Activated T-cell treated with anti-CD3 and anti-CD28 coated beads for 4 hours (primary cell): ENCODE results near the gene MPZL2.

ENCODE experiments used
- DNase-seq: peaks from one replicate; pipeline ENCODE4 v3.0.0-alpha.2; 2020

MPZL2 gene

DNA sequence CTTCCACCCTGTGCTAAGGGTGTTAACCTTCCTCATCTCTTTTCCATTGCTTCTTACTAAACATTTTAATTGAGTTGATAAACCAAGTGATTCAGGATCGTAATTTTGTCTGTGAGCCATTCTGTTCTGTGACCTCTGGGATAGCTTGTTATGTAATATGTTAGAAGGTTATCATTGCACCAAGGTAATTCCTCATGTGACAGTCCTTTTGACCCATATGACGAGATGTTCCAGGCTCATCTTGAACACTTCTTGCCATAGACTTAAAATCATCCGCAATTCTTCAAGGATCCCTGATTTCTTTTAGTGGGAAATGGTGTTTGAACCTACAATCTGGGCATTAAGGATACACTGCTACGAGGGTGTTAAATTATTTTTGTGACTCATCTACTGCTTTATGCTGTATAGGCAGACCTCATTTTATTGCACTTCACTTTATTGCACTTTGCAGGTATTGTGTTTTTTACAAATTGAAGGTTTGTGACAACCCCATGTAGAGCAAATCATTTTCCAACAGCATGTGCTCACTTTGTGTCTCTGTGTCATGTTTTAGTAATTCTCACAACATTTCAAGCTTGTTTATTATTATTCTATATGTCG lies 19.0 kb upstream of the MPZL2 start:
- DNase-seq: no peak

DNA sequence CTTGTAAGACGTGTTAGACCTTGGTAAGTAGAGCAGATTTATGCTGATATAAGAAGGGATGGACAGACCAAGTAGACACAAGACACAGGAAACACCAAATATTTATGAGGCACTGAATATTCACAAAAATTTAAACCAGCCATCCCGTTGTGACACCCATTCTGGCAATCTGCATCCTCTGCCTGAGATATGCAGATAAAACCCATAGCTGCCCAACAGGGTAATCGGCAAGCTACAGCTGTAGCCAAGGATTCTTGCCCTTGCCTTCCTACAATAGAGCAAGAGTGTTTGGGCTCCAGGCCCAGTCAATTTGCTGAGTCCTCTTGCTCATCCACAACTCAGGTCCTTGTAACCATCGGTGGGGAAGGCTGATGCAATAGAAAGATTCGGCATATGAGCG lies 18.5 kb upstream of the MPZL2 start:
- no peak for DNase-seq

DNA sequence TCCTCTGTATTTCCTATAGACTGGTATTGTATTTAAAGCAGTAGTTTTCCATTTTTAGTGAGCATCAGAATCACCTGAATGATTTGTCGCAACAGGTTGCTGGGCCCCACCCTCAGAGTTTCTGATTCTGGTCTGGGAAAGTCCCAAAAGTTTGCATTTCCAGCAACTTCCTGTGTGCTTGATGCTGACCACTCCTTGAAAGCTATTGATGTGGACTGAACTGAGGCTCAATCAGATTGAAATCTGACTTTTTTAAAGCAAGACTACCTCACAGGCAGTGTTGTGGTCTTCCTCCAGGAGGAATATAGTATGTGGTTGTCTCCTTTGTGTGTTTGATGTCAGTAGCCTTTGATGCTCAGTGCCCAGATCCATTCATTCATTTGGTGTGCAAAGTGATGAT lies 17.2 kb upstream of the MPZL2 start:
- no peak for DNase-seq

DNA sequence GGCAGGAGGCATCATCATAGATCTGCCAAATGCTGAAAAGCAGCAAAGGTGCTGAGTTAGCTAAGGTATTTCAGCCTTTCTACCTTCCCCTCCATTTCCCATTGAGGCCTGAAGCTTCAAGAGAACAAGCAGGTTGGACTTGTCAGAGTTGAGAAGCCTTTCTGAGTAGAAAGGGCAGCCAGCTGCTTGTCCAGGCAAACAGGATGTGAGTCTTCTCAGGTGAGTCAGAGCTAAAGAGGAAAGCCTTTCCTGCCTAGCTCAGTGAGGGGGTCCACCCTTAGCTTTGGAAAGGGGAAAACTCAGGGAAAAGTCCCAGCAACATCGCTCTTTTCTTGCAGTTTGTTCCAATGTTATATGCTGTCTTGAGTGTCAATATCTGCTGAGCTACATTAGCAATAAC lies 13.2 kb upstream of the MPZL2 start:
- no peak for DNase-seq

DNA sequence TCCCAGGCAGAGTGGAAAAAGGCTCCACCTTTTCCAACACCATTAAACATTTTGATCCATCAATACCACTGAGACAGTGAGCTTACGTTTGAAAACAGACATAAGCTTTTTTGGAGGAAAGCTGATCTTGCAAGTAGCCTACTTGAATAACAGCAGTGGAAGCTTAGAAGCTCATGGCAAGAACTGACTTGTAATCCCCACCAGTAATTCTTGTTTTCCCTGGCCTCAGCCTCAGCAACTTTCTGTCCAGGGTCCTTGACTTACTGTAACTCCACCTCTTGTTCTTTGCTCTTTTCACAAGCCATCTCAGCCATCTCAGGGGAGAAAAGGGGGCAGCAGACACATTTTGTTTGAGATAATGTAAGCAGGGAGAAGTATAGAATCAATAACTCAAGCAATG lies 12.3 kb upstream of the MPZL2 start:
- DNase-seq: no peak

DNA sequence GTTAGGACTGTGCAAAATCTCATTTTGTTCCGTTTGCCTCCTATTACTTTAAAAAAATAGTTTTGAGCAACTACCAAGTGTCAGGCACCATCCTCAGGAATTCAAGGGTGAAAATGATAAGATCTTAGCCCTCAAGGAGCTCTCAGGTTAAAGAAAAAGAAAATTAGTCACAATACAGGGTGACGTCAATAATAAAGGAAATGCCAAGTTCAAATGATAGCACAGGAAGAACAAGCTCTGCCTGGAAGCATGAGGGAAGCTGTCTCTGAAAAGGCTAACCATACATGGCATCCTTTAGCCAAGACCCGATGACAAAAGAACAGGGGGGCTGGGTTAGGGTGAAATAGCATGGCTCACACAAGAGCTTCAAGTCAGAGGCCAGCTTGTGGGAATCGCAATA lies 11.1 kb upstream of the MPZL2 start:
- no peak for DNase-seq

DNA sequence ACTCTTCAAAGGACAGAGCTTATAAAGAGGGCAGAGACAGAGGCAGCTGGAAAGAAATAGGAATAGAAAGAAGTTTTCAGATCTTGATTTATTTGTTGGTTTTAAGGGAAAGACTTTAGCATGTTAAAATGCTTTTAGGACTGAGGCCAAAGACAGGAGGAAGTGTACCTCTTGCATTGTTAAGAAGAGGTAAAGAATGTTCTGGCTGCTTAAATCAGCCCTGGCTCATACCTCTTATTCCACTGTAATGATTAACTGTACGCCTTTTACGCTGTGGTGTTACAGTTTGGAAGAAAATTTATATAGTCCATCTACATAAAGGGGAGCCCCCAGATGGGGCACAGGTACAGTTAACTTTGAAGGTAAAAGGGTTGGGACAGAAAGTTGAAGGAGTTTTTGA lies 10.1 kb upstream of the MPZL2 start:
- no peak for DNase-seq

DNA sequence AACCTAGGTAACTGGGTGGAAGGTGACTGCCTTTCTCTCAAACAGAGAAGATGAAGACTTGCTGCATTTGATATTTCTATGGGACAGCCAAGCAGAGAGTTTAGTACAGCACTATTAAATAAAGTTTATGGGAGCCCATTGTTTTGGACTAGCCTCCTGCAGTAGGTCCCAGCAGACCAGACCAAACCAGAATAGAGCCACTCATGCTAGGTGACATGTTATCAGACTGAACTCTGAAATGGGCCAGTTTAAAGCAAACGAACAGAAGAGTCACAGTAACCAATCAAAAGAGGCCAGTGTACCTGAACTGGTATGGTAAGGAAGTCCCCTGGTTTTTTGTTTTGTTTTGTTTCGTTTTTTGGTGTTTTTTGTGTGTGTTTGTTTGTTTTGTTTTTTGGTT lies 7.9 kb upstream of the MPZL2 start:
- no peak for DNase-seq

DNA sequence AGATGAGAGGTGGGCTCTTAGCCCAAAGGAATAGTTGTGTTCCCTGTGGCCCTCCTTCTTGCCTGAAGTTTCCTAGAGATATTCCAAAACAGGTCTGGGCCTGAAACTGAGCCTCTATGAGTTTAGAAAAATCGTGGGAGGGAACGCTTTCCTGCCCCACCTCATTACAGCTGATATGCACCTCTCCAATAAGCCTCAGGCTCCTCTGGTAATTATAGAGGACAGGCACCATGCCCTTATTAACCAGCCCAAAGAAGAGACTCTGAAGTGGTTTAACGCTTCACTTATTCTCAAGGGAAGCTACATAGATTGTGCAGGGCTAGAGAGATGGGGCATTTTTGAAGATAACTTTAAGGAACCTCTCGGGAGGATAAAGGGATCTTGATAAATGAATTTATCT lies 3.4 kb upstream of the MPZL2 start:
- no peak for DNase-seq

DNA sequence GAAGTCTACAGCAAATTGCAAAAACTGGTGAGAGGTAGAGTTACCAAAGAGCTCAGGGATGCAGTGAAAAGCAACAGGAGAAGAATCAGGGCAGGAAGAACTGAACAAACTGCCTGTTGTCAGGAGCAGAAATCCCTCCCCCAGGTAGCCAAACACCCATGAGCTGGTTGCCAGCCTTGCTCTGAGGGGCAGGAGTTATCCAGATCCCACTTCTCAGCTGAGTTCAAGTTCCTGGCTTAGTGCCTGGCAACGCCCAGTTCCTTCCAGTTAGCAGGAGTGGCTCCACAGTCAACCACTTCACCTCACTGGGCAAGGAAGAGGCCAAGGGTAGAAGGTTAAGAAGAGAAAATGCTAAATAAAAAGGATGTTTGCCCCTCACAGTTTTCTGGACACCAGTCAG lies 1.9 kb upstream of the MPZL2 start:
- no peak for DNase-seq

DNA sequence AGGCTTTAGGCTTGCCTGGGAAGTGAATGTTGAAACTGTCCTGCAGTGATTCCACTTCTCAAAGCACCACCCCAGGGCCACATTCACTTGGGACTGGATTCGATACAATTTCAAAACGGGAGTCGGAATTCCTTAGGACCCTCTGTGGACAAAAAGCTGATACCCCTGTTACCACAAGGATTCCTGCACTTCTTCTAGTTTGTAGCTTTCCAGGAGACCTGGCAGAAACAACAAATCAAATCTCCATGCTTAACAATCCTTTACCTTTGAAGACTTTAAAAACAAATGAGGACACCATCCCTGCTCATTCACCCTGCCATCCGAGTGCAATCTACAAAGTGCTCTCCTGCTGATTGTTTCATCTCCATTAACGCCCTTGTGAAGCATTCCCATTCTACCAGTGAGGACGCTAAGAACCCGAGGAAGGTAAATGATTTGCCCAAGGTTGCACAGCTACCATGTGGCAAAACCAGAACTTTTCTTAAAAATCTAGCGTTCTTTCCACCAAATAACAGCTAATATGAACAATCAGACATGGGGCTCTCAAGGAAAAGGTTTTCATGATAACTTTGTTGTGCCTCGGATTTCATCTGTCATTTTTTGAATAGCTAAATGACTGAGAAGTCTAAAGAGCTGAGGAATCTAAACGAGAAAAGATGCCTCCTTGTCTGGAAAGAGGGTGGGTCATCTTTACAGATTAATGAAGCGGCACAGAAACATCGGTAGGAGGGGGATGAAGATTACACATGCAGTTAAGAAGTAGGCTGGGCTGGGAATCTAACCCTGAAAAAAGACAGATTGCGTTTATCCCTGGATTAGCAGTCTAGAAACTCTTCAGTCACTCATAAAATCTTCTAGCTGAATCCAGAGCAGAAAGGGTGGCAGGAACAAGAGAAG lies 720 bp upstream of the MPZL2 start:
- no peak for DNase-seq

DNA sequence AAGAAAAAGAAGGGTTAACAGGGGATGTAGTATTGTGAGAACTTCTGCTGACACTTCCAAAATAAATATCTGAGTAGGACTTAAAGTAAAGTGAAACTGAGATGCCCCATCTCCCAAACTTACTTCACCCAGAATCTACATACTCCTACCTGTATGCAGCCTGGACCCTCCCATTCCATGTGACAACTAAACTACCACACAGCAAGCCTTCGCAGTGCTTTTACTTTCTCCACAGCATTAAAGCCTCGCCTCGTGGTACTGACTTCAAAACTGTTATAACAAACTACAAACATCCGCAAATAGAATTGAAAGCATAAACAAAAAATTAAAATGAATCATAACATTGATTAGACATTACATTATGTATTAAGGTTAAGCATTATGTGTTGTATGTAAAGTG lies 985 bp downstream of the MPZL2 start:
- DNase-seq: no peak

DNA sequence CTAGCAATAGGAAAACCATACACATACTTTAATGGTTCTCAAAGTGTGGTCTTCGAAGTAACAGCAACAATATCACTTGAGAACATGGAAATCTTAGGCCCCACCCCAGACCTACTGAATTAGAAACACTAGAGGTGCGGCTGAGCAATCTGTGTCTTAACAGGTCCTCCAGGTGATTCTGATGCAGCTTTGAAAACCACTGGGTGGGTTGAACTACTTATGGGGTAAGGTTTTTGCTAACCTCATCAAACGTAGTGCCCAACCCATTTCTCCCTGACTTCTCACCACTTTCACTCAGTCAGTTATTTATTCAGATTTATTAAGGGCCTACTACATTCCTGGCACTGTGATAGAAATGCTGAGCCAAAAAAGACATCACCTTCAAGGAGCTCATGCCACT lies 3.7 kb downstream of the MPZL2 start:
- DNase-seq: no peak

DNA sequence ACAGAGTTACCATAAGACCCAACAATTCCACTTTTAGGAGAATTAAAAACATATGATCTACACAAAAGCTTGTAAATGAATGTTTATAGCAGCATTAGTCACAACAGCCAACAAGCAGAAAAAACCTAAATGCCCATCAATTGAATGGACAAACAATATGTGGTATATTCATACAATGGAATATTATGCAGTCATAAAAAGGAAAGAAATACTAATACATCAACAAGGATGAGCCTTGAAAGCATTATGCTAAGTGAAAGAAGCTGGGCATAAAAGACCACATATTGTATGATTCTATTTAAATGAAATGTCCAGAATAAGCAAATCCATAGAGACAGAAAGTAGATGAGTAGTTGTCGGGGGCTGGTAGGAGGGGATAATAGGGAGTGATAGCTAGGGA lies 5.0 kb downstream of the MPZL2 start:
- no peak for DNase-seq

DNA sequence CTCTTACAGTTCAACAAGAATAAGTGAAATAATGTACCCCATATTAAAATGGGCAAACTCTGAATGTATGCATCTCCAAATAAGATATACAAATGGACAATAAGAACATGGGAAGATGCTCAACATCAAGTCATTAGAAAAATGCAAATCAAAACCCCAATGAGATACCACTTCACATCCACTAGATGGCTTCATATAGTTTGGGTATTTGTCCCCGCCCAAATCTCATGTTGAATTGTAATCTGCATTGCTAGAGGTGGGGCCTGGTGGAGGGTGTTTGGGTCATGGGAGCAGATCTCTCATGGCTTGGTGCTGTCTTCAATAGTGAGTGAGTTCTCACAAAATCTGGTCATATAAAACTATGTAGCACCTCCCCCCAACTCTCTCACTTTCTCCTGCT lies 5.7 kb downstream of the MPZL2 start:
- DNase-seq: no peak

DNA sequence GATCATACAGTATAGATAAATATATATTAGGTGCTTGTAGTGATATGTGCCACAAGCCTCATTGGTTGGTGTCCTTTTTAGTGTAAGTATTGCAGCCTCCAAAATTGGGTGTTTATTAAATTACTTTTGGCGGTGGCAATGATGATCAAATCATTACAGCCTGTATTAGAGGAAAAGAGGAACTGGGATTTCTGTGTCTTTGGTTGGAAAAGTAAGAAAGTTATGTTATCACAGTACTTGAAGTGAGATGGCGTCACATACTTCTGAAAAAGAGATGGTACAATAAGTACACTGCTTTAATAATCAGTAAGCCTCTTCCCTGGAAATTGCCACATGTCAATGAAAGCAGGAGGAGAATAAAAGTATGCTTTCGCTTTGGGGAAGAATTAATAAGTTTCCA lies 11.4 kb downstream of the MPZL2 start:
- no peak for DNase-seq

DNA sequence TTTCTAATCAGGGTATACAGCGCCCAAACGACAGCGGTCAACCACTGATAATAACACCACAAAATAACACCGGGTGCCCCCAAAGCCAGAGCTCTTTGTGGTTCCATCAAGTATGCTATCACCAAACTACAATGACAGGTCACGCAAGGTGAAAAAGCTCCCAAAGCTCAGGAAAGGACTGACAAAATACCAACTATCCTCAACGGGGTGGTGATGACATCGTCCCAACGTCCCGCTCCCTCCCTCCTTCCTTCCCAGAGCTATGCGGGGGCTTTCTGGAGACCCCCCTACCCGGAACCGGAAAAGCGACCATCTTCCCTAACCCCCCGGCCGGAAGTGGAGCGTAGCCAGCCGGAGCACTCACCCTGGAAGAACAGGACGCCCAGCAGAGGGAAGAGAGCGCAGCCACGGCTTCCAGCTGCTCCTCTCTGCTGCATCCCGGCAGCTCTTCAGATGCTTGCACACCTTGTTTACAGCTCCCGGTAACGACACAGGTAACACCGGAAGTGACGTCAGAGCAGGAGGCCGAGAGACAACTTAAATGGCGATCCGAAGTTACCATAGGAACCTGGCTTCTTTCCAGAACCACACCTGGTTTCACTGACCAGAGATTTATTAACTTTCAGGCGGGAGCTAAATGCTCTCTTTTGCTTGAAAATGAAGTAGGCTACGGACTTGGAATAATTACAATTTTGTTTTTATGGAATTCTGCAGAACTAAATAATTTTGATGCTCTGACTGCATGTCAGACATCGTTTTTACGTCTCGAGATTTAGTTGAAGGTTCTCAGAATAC lies 12.0 kb downstream of the MPZL2 start, which contains the start of gene MPZL3:
MPZL3 (minus strand) TSS at position 508 of the 795 bp plus-strand sequence; CDS start at position 437, 71 bp downstream.
- peak; percentile 78 for DNase-seq

DNA sequence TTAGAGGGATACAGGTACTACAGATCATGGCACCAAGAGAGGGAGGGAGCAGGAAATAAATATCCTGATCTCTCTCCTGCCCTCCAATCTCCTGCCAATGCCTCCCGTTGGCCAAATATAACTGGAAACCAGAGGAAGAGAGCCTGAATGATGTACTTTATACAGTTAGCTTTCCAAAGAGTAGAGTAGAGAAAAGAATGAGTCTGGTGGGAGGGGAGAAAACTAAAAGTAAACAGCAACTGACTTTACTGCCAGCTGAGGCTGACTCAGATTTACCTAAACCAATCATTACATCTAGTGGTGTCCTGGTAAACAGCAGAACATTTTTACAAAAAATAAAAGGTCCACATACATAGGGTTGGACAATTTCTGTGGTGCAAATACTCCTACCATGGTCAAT lies 17.1 kb downstream of the MPZL2 start:
- no peak for DNase-seq

DNA sequence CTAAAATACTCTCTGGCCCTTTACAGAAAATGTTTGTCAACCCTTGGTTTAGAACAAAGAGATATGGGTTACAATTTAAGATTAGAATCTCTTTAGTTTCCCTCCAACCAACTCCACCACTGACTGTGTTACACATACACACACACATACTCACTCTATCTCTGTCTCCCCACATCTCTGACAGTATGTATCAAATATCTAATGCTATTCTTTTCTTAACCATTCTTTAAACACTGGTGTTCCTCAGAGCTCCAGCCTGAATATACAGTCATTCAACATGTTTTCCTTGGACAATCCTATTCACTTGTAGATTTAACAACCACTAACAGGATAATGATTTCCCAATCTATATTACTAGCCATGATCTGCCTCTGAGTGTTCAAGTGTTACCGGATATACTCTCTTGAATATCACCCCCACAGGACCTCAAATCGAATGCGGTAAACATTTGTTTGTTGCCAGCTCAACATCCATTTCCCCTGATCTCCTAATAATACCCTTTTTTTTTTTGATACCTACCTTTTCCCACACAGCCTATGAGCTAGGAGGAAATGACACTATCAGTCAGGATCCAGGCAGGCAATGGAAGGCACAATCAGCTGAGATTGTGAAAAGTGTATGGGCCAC lies 18.0 kb downstream of the MPZL2 start:
- DNase-seq: no peak

DNA sequence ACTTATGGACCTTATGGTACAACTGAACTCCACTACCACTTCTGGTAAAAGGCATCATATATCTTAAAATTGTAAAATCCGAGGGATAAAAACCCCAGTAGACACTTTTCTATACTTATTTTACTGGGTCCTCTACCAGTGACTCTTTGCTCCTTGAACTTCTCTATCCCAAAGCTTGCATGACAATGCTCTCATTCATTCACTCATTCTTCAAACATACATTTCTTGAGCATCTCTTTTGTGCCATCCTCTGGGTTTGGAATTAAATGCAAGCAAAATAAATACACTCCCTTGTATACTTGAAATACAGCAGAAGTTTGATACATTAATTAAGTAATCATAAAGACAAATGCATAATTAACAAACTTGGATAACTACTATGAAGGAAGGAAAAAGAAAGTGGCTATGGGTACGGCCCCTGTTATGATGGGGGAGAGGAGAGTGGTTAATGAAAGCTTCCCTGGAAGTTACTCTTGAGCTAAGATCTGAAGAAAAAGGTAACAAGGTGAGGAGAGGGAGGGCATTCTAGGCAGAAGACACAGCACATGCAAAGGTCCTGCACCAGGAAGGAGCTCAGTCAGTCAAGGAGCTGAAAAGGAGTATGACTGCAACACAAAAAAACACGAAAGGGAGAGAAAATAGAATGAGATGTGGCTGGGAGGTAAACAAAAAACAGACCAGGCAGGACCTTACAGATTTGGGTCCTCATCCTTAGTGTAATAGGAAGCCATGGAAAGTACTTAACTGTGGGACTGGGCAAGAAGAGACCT lies 19.9 kb downstream of the MPZL2 start:
- DNase-seq: no peak

DNA sequence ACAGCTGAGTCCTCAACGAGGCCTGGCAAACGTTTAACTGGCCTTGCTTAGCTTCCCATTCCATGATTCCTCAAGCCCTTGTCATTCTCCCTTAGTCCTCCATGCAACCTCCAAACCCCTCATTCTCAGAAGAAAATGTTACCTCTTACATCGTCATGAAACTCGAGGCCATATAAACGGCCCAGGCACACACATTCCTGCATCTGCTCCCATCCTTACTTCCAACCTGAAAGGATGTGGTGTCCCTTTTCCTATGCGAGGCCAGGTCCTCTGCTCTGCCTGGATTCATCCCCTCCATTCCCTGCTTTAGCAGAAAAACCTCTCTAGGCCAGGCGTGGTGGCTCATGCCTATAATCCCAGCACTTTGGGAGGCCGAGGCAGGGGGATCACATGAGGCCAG lies 20.9 kb downstream of the MPZL2 start:
- no peak for DNase-seq

DNA sequence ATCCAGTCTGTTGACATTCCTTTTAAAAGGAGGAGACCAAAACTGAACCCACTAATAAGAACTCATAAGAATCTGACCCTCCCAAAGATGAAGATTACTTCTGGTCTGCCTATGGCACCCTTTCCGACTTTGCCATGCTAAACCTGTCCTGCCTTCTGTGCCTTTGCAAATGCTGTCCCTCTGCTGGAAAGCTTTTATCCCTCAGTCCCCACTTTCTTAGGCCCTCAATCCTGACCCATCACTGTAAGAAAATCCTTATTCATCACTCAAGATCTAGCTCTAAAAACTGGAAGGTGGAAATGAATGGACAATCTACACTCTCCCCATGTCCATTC lies 22.4 kb downstream of the MPZL2 start:
- no peak for DNase-seq
